ENCODE data around the gene MTTP.

DNA sequence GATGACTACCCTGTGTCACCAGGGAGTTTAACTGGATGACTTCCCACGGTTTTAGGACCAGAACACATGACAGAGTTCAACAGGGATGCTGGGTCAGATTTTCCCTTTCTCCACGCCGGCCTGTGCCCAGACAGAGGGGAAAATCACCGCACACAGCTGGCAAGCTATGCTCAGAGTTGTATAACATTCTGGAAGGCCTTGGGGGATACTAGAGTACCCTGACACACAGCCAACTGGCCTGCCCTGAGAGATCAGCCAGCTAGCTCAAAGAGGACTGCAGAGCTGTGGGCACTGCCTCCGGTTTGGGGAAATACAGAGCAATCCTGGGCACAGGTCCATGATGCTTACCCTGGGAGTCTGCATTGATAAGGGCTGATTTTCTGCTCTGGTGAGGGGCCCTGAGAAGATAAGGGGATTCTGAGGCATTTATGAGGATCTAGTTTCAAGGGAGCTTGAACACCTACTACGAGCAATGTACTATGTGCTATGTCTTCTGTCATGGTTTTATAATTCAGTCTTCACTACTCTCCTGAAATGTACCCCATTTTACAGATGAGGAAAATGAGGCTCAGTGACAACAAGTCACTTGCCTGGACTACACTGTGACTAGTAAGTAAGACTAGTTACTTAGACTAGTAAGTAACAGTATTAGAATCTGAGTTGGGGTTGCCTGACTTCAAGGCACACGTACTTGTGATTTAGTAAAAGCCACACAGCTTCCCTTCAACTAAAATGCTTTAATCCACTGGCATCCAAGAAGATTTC, 68.3 kb downstream of the MTTP start:
- TF ChIP-seq, protein P1, sequence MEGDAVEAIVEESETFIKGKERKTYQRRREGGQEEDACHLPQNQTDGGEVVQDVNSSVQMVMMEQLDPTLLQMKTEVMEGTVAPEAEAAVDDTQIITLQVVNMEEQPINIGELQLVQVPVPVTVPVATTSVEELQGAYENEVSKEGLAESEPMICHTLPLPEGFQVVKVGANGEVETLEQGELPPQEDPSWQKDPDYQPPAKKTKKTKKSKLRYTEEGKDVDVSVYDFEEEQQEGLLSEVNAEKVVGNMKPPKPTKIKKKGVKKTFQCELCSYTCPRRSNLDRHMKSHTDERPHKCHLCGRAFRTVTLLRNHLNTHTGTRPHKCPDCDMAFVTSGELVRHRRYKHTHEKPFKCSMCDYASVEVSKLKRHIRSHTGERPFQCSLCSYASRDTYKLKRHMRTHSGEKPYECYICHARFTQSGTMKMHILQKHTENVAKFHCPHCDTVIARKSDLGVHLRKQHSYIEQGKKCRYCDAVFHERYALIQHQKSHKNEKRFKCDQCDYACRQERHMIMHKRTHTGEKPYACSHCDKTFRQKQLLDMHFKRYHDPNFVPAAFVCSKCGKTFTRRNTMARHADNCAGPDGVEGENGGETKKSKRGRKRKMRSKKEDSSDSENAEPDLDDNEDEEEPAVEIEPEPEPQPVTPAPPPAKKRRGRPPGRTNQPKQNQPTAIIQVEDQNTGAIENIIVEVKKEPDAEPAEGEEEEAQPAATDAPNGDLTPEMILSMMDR (optimal IDR thresholded peaks at IDR 0.05 in 1 of 3, IDR thresholded peaks at IDR 0.05 in 1 of 3, conservative IDR thresholded peaks at IDR 0.05 in 1 of 3; ENCODE audit: extremely low read depth in 1 of 3, insufficient read depth in 2 of 3, low read length in 3 of 3), result no peak
- no peak for TF ChIP-seq EZH2 (IDR thresholded peaks at IDR 0.05; ENCODE audit: low read length)

Measured in keratinocyte (primary cell).